Measurements from ENCODE around the gene EPN2. TPM values are rescaled to one million over a fixed set of nuclear protein-coding genes. Genes with fewer than 3 reads are reported as not detected.

EPN2 gene
- total and polyA plus RNA-seq, 2 experiments from 2014 or later = 34.0 to 149 TPM

GRCh38 chr17:19250421-19251173 lies 13.4 kb downstream of the EPN2 start:
- H3K4me1 Mint-ChIP-seq = peaks cover 32% of the 10 kb centered on the region
- H3K4me2 ChIP-seq = no peak overlapping the region
- no peaks in the 10 kb centered on the region for H3K9me2 ChIP-seq (ENCODE audit: insufficient read depth)
- H3K4me1 ChIP-seq (ENCODE audit: insufficient read depth) = peaks cover 4% of the 10 kb centered on the region; the same call in 1 of the 2 replicates
- no peak for DNase-seq (ENCODE audit: low spot score)
- no peak overlapping the region; the same call in 1 of the 2 replicates for H3K27ac ChIP-seq (ENCODE audit: low read depth)
- peaks cover 8% of the 10 kb centered on the region for H3K9me3 Mint-ChIP-seq
- no peaks in the 10 kb centered on the region for H3F3A ChIP-seq (replicated peaks; ENCODE audit: low read depth)
- peaks cover 100% of the 10 kb centered on the region for H3K79me2 ChIP-seq (replicated peaks; ENCODE audit: insufficient read depth)
- H3K4me3 Mint-ChIP-seq = no peak overlapping the region
- no peak overlapping the region for H3K4me3 ChIP-seq
- H4K20me1 ChIP-seq (replicated peaks; ENCODE audit: insufficient read depth) = peaks cover 50% of the 10 kb centered on the region
- no peak overlapping the region for H2AFZ ChIP-seq
- no peak; the same call in 2 of the 3 replicates for ATAC-seq
- H3K36me3 ChIP-seq (ENCODE audit: insufficient read depth) = no peaks in the 10 kb centered on the region
- H3K27me3 ChIP-seq (ENCODE audit: insufficient read depth) = no peaks in the 10 kb centered on the region
- H3K27ac Mint-ChIP-seq = no peak overlapping the region
- TF ChIP-seq JUNB (IDR thresholded peaks at IDR 0.05; ENCODE audit: unreplicated experiment) = no peak
- H3K27me3 Mint-ChIP-seq (ENCODE audit: insufficient read depth, low read depth, poor library complexity) = peaks cover 5% of the 10 kb centered on the region
- peaks cover 14% of the 10 kb centered on the region; the same call in 2 of the 3 replicates for H3K36me3 Mint-ChIP-seq (ENCODE audit: low read depth)

- no peaks in the 10 kb centered on the region for H3K36me3 ChIP-seq (ENCODE audit: insufficient read depth)
- peaks cover 12% of the 10 kb centered on the region for H3K4me1 ChIP-seq (ENCODE audit: insufficient read depth)
- H3K4me3 ChIP-seq = no peak overlapping the region
- H3K36me3 Mint-ChIP-seq (ENCODE audit: low read depth) = peaks cover 14% of the 10 kb centered on the region; the same call in 2 of the 3 replicates
- peaks cover 34% of the 10 kb centered on the region for H4K20me1 ChIP-seq (replicated peaks; ENCODE audit: insufficient read depth)
- H3F3A ChIP-seq (replicated peaks; ENCODE audit: low read depth) = no peaks in the 10 kb centered on the region
- H3K27me3 ChIP-seq (ENCODE audit: insufficient read depth) = no peaks in the 10 kb centered on the region
- H3K27ac Mint-ChIP-seq = no peak overlapping the region
- peaks cover 2% of the 10 kb centered on the region for H3K27me3 Mint-ChIP-seq (ENCODE audit: insufficient read depth, low read depth, poor library complexity)
- H3K27ac ChIP-seq (ENCODE audit: low read depth) = no peak overlapping the region
- no peak overlapping the region for H3K4me2 ChIP-seq
- H3K79me2 ChIP-seq (replicated peaks; ENCODE audit: insufficient read depth) = peaks cover 99% of the 10 kb centered on the region
- peaks cover 8% of the 10 kb centered on the region for H3K9me3 Mint-ChIP-seq
- H3K9me2 ChIP-seq (ENCODE audit: insufficient read depth) = no peaks in the 10 kb centered on the region
- H3K4me1 Mint-ChIP-seq = peaks cover 31% of the 10 kb centered on the region
- no peak overlapping the region for H3K4me3 Mint-ChIP-seq
- no peak overlapping the region for H2AFZ ChIP-seq
- no peak for ATAC-seq
- no peak for DNase-seq (ENCODE audit: low spot score)
- TF ChIP-seq EZH2 (IDR thresholded peaks at IDR 0.05; ENCODE audit: low read depth, unreplicated experiment) = no peak
- no peak for TF ChIP-seq JUNB (IDR thresholded peaks at IDR 0.05; ENCODE audit: unreplicated experiment)
- no peak for TF ChIP-seq EZH2phosphoT487 (IDR thresholded peaks at IDR 0.05; ENCODE audit: unreplicated experiment)
- TF ChIP-seq ZNF462 (CRISPR knock-in tag; IDR thresholded peaks at IDR 0.05) = no peak
- no peak for TF ChIP-seq ZNF331 (CRISPR knock-in tag; IDR thresholded peaks at IDR 0.05; ENCODE audit: low read depth)
- TF ChIP-seq CREB1 (CRISPR knock-in tag; IDR thresholded peaks at IDR 0.05; ENCODE audit: low read depth) = no peak
- no peak for TF ChIP-seq POLR2AphosphoS5 (IDR thresholded peaks at IDR 0.05; ENCODE audit: low read depth)
- no peak for TF ChIP-seq NANOG (IDR thresholded peaks at IDR 0.05; ENCODE audit: borderline replicate concordance)
- no peak for TF ChIP-seq ETS1 (IDR thresholded peaks at IDR 0.05)
- no peak for TF ChIP-seq REST (IDR thresholded peaks at IDR 0.05; ENCODE audit: unreplicated experiment)
These were observed 15.9 kb downstream of the EPN2 start for GRCh38 chr17:19253112-19253511.
